Activated CD8-positive, alpha-beta T cell treated with anti-CD3 and anti-CD28 coated beads, Interleukin-2, amount 10 ng/mL, durations not matched to agents 7 days and 5 days (primary cell): Measurements from ENCODE around the gene POLR1E. TPM values are rescaled to one million over a fixed set of nuclear protein-coding genes. Genes with fewer than 3 reads are reported as not detected.

Source experiments
- ATAC-seq: fragments of 150-1000 bp; cut with Tn5 transposase; one replicate; pipeline ENCODE4 v1.10.0; 2021; ENCODE audit warnings: moderate library complexity
- CTCF ChIA-PET: fragments of 350-600 bp; sonication (Branson Sonifier 250); formaldehyde crosslinking; loops from one replicate; lab custom pipeline; 2021; ENCODE audit warnings: antibody characterized with exemption; lab: Charles Lee
- POLR2A ChIA-PET: fragments of 350-600 bp; sonication (Branson Sonifier 250); formaldehyde crosslinking; loops from one replicate; lab custom pipeline; 2021; ENCODE audit warnings: antibody characterized with exemption; lab: Charles Lee
- DNase-seq: peaks from one replicate; pipeline ENCODE4 v3.0.0-alpha.2; 2020
- H3K27ac Mint-ChIP-seq: one replicate; pipeline ENCODE4 v1.8.0; 2021; ENCODE audit warnings: mild to moderate bottlenecking, mixed read lengths
- H3K27me3 Mint-ChIP-seq: one replicate; pipeline ENCODE4 v1.8.0; 2021; ENCODE audit warnings: low read depth, mixed read lengths
- H3K36me3 Mint-ChIP-seq: one replicate; pipeline ENCODE4 v1.8.0; 2021; ENCODE audit warnings: low read depth, mixed read lengths
- H3K4me1 Mint-ChIP-seq: one replicate; pipeline ENCODE4 v1.8.0; 2021; ENCODE audit warnings: low read depth, mixed read lengths
- H3K4me3 Mint-ChIP-seq: one replicate; pipeline ENCODE4 v1.8.0; 2021; ENCODE audit warnings: mild to moderate bottlenecking, mixed read lengths
- H3K9me3 Mint-ChIP-seq: one replicate; pipeline ENCODE4 v1.8.0; 2022; ENCODE audit warnings: mixed read lengths; ENCODE audit not compliant: insufficient read depth
- total RNA-seq, 2 experiments: library from RNA; stranded (reverse); gene quantifications; one replicate each; pipeline ENCODE4 v1.2.3, GENCODE V29; 2021

POLR1E gene
- total RNA-seq, 2 experiments from 2014 or later, result 38.2 to 39.0 TPM

- no peak for DNase-seq
- Mint-ChIP-seq H3K9me3 (no peaks in the 10 kb centered on the region), H3K4me3 (no peak overlapping the region), H3K27me3 (no peaks in the 10 kb centered on the region), H3K36me3 (peaks cover 14% of the 10 kb centered on the region), H3K4me1 (no peaks in the 10 kb centered on the region), H3K27ac (no peak overlapping the region)
- ATAC-seq, result no peak
- ChIA-PET POLR2A (no interaction called here), CTCF (interaction anchor here (1.2 kb wide), 1 partner anchor 43 kb away, joined by 3 read pairs; no protein-coding TSS in a partner anchor)
These were observed 35.7 kb upstream of the POLR1E start for GRCh38 chr9:37449862-37450632.

- DNase-seq, result no peak
- Mint-ChIP-seq H3K27me3 (no peaks in the 10 kb centered on the region), H3K4me1 (peaks cover 2% of the 10 kb centered on the region), H3K36me3 (peaks cover 17% of the 10 kb centered on the region), H3K9me3 (no peaks in the 10 kb centered on the region), H3K27ac (no peak overlapping the region), H3K4me3 (no peak overlapping the region)
- CTCF ChIA-PET, result no interaction called here
- no peak for ATAC-seq
- POLR2A ChIA-PET, result interaction anchor here (1.0 kb wide), 1 partner anchor 34 kb away, joined by 3 read pairs; the partner anchor contains the start of gene POLR1E
These were observed 34.1 kb upstream of the POLR1E start for GRCh38 chr9:37451628-37452027.

GRCh38 chr9:37452611-37453010 is 33.1 kb upstream of the POLR1E start:
- Mint-ChIP-seq H3K27ac (no peak overlapping the region), H3K27me3 (no peaks in the 10 kb centered on the region), H3K36me3 (peaks cover 22% of the 10 kb centered on the region), H3K9me3 (no peaks in the 10 kb centered on the region), H3K4me3 (no peak overlapping the region), H3K4me1 (peaks cover 2% of the 10 kb centered on the region)
- DNase-seq (no peak), ATAC-seq (no peak)
- ChIA-PET POLR2A (interaction anchor here (1.0 kb wide), 1 partner anchor 33 kb away, joined by 3 read pairs; the partner anchor contains the start of gene POLR1E), CTCF (no interaction called here)

GRCh38 chr9:37453827-37454226 is 31.9 kb upstream of the POLR1E start:
- Mint-ChIP-seq H3K27me3 (no peaks in the 10 kb centered on the region), H3K36me3 (peaks cover 19% of the 10 kb centered on the region), H3K9me3 (no peaks in the 10 kb centered on the region), H3K4me1 (peaks cover 2% of the 10 kb centered on the region), H3K4me3 (no peak overlapping the region), H3K27ac (no peak overlapping the region)
- ChIA-PET CTCF (no interaction called here), POLR2A (no interaction called here)
- no peak for ATAC-seq
- DNase-seq, result no peak

- H3K27me3 Mint-ChIP-seq, result no peaks in the 10 kb centered on the region
- ATAC-seq, result no peak
- CTCF ChIA-PET, result no interaction called here
- peaks cover 2% of the 10 kb centered on the region for H3K4me1 Mint-ChIP-seq
- H3K36me3 Mint-ChIP-seq, result peaks cover 19% of the 10 kb centered on the region
- DNase-seq, result no peak
- H3K4me3 Mint-ChIP-seq, result no peak overlapping the region
- POLR2A ChIA-PET, result no interaction called here
- H3K27ac Mint-ChIP-seq, result no peak overlapping the region
- no peaks in the 10 kb centered on the region for H3K9me3 Mint-ChIP-seq
These were observed 31.5 kb upstream of the POLR1E start for GRCh38 chr9:37454238-37454637.

GRCh38 chr9:37455884-37456647 is 29.7 kb upstream of the POLR1E start:
- peaks cover 15% of the 10 kb centered on the region for H3K36me3 Mint-ChIP-seq
- DNase-seq (no peak), ATAC-seq (no peak)
- no peak overlapping the region for H3K27ac Mint-ChIP-seq
- ChIA-PET POLR2A (no interaction called here), CTCF (no interaction called here)
- no peaks in the 10 kb centered on the region for H3K9me3 Mint-ChIP-seq
- H3K4me1 Mint-ChIP-seq, result peaks cover 2% of the 10 kb centered on the region
- H3K4me3 Mint-ChIP-seq, result no peak overlapping the region
- no peaks in the 10 kb centered on the region for H3K27me3 Mint-ChIP-seq

- CTCF ChIA-PET, result no interaction called here
- no peak for DNase-seq
- peaks cover 12% of the 10 kb centered on the region for H3K36me3 Mint-ChIP-seq
- no peak overlapping the region for H3K4me3 Mint-ChIP-seq
- H3K27ac Mint-ChIP-seq, result no peak overlapping the region
- H3K27me3 Mint-ChIP-seq, result no peaks in the 10 kb centered on the region
- peaks cover 2% of the 10 kb centered on the region for H3K4me1 Mint-ChIP-seq
- no peak for ATAC-seq
- H3K9me3 Mint-ChIP-seq, result no peaks in the 10 kb centered on the region
- POLR2A ChIA-PET, result no interaction called here
These were observed 28.9 kb upstream of the POLR1E start for GRCh38 chr9:37456817-37457216.

- peaks cover 32% of the 10 kb centered on the region for H3K4me1 Mint-ChIP-seq
- peaks cover 15% of the 10 kb centered on the region for H3K36me3 Mint-ChIP-seq
- no peaks in the 10 kb centered on the region for H3K27me3 Mint-ChIP-seq
- DNase-seq, result no peak
- no peaks in the 10 kb centered on the region for H3K9me3 Mint-ChIP-seq
- POLR2A ChIA-PET, result interaction anchor here (0.5 to 1.8 kb wide), 4 partner anchors 22 to 122 kb away, joined by 3 to 12 read pairs (median 5); partner anchors contain the start of gene POLR1E
- H3K4me3 Mint-ChIP-seq, result peak overlapping the region; percentile 96
- H3K27ac Mint-ChIP-seq, result peak overlapping the region; percentile 98
- CTCF ChIA-PET, result no interaction called here
- ATAC-seq, result no peak
These were observed 21.7 kb upstream of the POLR1E start for GRCh38 chr9:37464006-37464405.

- ChIA-PET POLR2A (interaction anchor here (0.5 to 2.4 kb wide), 7 partner anchors 21 to 121 kb away, joined by 3 to 31 read pairs (median 4); partner anchors contain the start of gene POLR1E), CTCF (interaction anchor here (1.9 kb wide), 1 partner anchor 591 kb away, joined by 4 read pairs; no protein-coding TSS in a partner anchor)
- peak overlapping the region; percentile 98 for H3K27ac Mint-ChIP-seq
- no peaks in the 10 kb centered on the region for H3K9me3 Mint-ChIP-seq
- no peaks in the 10 kb centered on the region for H3K27me3 Mint-ChIP-seq
- peak overlapping the region; percentile 96 for H3K4me3 Mint-ChIP-seq
- peaks cover 13% of the 10 kb centered on the region for H3K36me3 Mint-ChIP-seq
- DNase-seq (peak; percentile 91), ATAC-seq (peak; percentile 59)
- peaks cover 32% of the 10 kb centered on the region for H3K4me1 Mint-ChIP-seq
These were observed 21.1 kb upstream of the POLR1E start for GRCh38 chr9:37464426-37465248.

DNA sequence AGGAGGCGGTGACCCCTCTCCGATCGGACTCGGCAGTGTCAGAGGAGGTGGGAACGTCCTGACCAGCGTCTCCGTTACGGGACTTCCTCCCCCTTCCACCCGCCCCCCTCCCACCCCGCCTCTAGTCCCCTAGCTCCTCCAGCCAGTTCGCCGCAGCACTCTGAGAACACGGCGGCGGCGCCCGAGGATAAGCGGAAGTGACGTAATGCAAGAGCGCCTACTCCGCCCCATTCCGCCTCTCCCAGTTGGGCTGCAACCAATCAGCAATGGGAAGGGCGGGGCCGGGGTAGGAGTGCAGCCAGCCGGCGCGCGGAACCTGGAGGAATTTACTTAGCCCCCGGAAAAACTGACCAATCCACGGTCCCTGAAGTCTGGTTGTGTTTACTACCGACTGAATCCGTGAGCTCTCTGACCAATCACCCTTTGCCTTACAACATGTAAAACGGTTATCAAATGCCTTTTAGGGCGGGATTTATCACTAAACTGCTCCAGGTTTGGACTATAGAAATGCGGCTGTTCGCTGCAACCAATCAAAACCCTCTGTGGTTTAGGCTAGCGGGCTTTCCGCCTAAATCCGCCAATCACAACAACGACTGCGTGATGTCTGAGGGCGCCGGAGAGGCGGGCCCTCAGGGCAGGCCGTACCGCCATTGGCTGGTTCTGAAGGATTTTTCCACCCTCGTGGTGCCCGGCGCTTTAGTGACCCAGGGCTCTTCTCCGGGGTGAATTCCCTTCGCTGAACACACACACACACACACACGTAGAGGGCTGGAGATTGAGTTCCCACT is 20.3 kb upstream of the POLR1E start, which contains the start of gene ZBTB5:
Gene ZBTB5 (minus strand): TSS at position 202 of the 788 bp plus-strand sequence. CDS start 22,899 bp downstream, outside the sequence.
- H3K4me1 Mint-ChIP-seq, result peaks cover 32% of the 10 kb centered on the region
- ChIA-PET POLR2A (interaction anchor here (1.0 to 2.4 kb wide), 4 partner anchors 14 to 114 kb away, joined by 3 to 31 read pairs (median 4); partner anchors contain the start of gene POLR1E), CTCF (interaction anchor here (1.3 to 1.9 kb wide), 2 partner anchors 54 to 592 kb away, joined by 3 to 4 read pairs; no protein-coding TSS in a partner anchor)
- ATAC-seq (peak; percentile 85), DNase-seq (peak; percentile 99)
- peak within 1 kb of the TSS; percentile 98 for H3K27ac Mint-ChIP-seq
- peaks cover 13% of the 10 kb centered on the region for H3K36me3 Mint-ChIP-seq
- peak within 1 kb of the TSS; percentile 96 for H3K4me3 Mint-ChIP-seq
- no peaks in the 10 kb centered on the region for H3K9me3 Mint-ChIP-seq
- no peaks in the 10 kb centered on the region for H3K27me3 Mint-ChIP-seq
